Loucy (cell line): ENCODE results near the gene DCAKD.

ENCODE experiments used
- H2AFZ ChIP-seq: fragments of 200-600 bp; sonication (generic); 2 replicates; pipeline ENCODE4 v1.6.0; 2016; ENCODE audit warnings: antibody characterized with exemption, mild to moderate bottlenecking, low read length, moderate library complexity
- H3F3A ChIP-seq: fragments of 200-600 bp; 2 replicates; pipeline ENCODE4 v1.6.0; 2016; ENCODE audit warnings: antibody characterized with exemption, low read depth, mild to moderate bottlenecking
- H3K27me3 ChIP-seq: fragments of 200-600 bp; sonication (generic); 2 replicates; pipeline ENCODE4 v1.6.1; 2014; ENCODE audit warnings: low read length, mild to moderate bottlenecking; ENCODE audit not compliant: insufficient read depth, poor library complexity, severe bottlenecking
- H3K36me3 ChIP-seq: fragments of 200-600 bp; sonication (generic); 2 replicates; pipeline ENCODE4 v1.6.1; 2016; ENCODE audit warnings: low read length; ENCODE audit not compliant: insufficient read depth
- H3K4me1 ChIP-seq: fragments of 200-600 bp; sonication (generic); 2 replicates; pipeline ENCODE4 v1.5.1; 2014; ENCODE audit warnings: low read length, mild to moderate bottlenecking; ENCODE audit not compliant: insufficient read depth, poor library complexity, severe bottlenecking
- H3K4me2 ChIP-seq: fragments of 200-600 bp; sonication (generic); 2 replicates; pipeline ENCODE4 v1.6.0; 2014; ENCODE audit warnings: antibody characterized with exemption, low read length, low read depth, mild to moderate bottlenecking; ENCODE audit not compliant: poor library complexity, severe bottlenecking
- H3K4me3 ChIP-seq: fragments of 200-600 bp; sonication (generic); 2 replicates; pipeline ENCODE4 v1.5.1; 2014; ENCODE audit warnings: low read length, mild to moderate bottlenecking, mixed read lengths; ENCODE audit not compliant: poor library complexity, severe bottlenecking
- H3K79me2 ChIP-seq: fragments of 200-600 bp; sonication (generic); 2 replicates; pipeline ENCODE4 v1.6.1; 2014; ENCODE audit warnings: low read length; ENCODE audit not compliant: insufficient read depth
- H3K9ac ChIP-seq: fragments of 200-600 bp; sonication (generic); 2 replicates; pipeline ENCODE4 v1.6.0; 2014; ENCODE audit warnings: mild to moderate bottlenecking, low read depth, low read length, moderate library complexity; ENCODE audit not compliant: poor library complexity, severe bottlenecking
- H3K9me2 ChIP-seq: fragments of 200-600 bp; sonication (generic); replicated peaks from 2 replicates; pipeline ENCODE4 v1.6.1; 2016; ENCODE audit warnings: low read depth, low read length, mixed read lengths
- H3K9me3 ChIP-seq: fragments of 200-600 bp; sonication (generic); 2 replicates; pipeline ENCODE4 v1.6.1; 2014; ENCODE audit warnings: mild to moderate bottlenecking, antibody characterized with exemption, low read length, low read depth; ENCODE audit not compliant: insufficient read depth
- H4K20me1 ChIP-seq: fragments of 200-600 bp; sonication (generic); 2 replicates; pipeline ENCODE4 v1.6.0; 2014; ENCODE audit warnings: antibody characterized with exemption, low read length, mild to moderate bottlenecking; ENCODE audit not compliant: insufficient read depth, poor library complexity, severe bottlenecking
- EZH2phosphoT487 ChIP-seq: fragments of 200-600 bp; IDR thresholded peaks from 2 replicates; pipeline ENCODE4 v1.6.1; 2018; ENCODE audit warnings: antibody characterized with exemption, mild to moderate bottlenecking, moderate library complexity, borderline replicate concordance
- TF ChIP-seq, protein P1 (sequence below): fragments of 200-600 bp; sonication (generic); conservative IDR thresholded peaks from 2 replicates; pipeline ENCODE4 v1.5.1; 2014; ENCODE audit warnings: mild to moderate bottlenecking, antibody characterized with exemption, low read length

The DCAKD gene

DNA sequence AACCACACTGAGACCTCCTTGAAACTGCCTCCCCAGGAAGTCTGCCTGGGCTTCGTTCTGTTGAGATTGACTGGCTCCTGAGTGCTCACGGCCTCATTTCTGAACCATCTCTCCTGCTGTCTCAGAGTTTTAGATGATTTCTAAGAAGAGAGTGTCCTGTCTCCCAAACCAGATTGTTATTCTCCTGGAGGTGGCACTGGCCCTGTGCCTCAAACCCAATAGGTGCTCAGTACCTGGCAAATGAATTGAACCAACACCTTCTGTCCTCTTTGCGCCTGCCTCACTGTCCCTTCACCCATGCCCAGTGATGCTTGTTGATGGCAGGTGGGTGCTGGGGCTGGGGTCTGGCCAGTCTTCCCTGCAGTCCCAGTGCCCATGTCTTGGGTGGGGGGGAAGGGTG lies 47.0 kb downstream of the DCAKD start:
- no peak overlapping the region for H3K9ac ChIP-seq
- H3K9me3 ChIP-seq, result peaks cover 3% of the 10 kb centered on the region
- H3K36me3 ChIP-seq, result no peaks in the 10 kb centered on the region
- H2AFZ ChIP-seq, result no peak overlapping the region
- no peak overlapping the region for H3K4me2 ChIP-seq
- H3K4me1 ChIP-seq, result no peaks in the 10 kb centered on the region
- H3K4me3 ChIP-seq, result no peak overlapping the region
- no peaks in the 10 kb centered on the region for H3F3A ChIP-seq
- no peaks in the 10 kb centered on the region for H3K27me3 ChIP-seq
- no peaks in the 10 kb centered on the region for H4K20me1 ChIP-seq
- H3K79me2 ChIP-seq, result no peaks in the 10 kb centered on the region
- TF ChIP-seq, protein P1, sequence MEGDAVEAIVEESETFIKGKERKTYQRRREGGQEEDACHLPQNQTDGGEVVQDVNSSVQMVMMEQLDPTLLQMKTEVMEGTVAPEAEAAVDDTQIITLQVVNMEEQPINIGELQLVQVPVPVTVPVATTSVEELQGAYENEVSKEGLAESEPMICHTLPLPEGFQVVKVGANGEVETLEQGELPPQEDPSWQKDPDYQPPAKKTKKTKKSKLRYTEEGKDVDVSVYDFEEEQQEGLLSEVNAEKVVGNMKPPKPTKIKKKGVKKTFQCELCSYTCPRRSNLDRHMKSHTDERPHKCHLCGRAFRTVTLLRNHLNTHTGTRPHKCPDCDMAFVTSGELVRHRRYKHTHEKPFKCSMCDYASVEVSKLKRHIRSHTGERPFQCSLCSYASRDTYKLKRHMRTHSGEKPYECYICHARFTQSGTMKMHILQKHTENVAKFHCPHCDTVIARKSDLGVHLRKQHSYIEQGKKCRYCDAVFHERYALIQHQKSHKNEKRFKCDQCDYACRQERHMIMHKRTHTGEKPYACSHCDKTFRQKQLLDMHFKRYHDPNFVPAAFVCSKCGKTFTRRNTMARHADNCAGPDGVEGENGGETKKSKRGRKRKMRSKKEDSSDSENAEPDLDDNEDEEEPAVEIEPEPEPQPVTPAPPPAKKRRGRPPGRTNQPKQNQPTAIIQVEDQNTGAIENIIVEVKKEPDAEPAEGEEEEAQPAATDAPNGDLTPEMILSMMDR, result no peak
- TF ChIP-seq EZH2phosphoT487, result no peak
- H3K9me2 ChIP-seq, result no peaks in the 10 kb centered on the region

DNA sequence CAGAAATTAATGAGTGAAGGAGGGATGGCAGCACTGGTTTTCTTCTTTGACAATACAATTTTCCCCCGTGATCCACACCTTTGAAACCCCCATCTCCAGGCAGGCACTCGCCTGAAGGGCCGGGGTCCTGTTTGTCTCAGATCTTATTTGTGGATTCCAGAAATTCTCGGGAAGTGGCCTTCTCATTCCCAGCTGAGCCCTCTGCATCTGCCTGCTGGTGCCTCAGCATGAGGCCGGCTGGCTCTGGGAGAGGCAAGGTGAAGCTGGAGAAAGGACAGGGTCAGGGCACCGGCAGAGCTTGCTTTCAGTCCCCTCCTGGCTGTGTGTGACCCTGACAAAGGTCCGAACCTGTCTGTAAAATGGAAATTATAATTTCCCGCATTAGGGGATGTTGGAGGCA lies 47.6 kb downstream of the DCAKD start:
- H3K9ac ChIP-seq, result no peak overlapping the region
- H3K79me2 ChIP-seq, result no peaks in the 10 kb centered on the region
- H3K9me3 ChIP-seq, result peaks cover 5% of the 10 kb centered on the region
- TF ChIP-seq, protein P1, result no peak
- no peak for TF ChIP-seq EZH2phosphoT487
- no peaks in the 10 kb centered on the region for H3F3A ChIP-seq
- H3K27me3 ChIP-seq, result no peaks in the 10 kb centered on the region
- no peaks in the 10 kb centered on the region for H4K20me1 ChIP-seq
- no peaks in the 10 kb centered on the region for H3K36me3 ChIP-seq
- H3K4me2 ChIP-seq, result no peak overlapping the region
- H3K4me1 ChIP-seq, result no peaks in the 10 kb centered on the region
- no peak overlapping the region for H2AFZ ChIP-seq
- no peaks in the 10 kb centered on the region for H3K9me2 ChIP-seq
- H3K4me3 ChIP-seq, result no peak overlapping the region

DNA sequence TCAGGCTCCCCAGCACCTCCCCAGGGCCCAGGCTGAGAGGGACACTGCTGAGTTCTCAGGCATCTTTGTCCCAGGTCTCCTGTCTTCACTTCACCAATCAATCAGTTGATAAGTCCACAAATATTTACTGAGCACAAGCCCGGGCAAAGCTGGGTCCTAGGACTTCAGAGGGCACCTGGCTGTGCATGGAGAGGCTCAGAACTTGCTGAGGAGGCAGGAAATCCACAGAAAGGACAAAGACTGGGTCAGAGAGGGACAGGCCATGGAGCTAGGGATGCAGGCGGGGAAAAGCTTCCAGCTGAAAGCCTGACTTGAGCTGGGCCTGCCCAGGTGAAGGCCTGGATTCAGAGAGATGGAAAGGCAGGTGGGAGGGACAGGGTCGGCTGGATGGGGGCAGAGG lies 50.1 kb downstream of the DCAKD start:
- Histone ChIP-seq H3K4me3 (no peak overlapping the region), H3K36me3 (no peaks in the 10 kb centered on the region), H3F3A (no peaks in the 10 kb centered on the region), H4K20me1 (no peaks in the 10 kb centered on the region), H3K9me2 (no peaks in the 10 kb centered on the region), H3K27me3 (no peaks in the 10 kb centered on the region), H3K9ac (no peak overlapping the region), H2AFZ (no peak overlapping the region), H3K4me1 (no peaks in the 10 kb centered on the region), H3K9me3 (peaks cover 5% of the 10 kb centered on the region), H3K79me2 (no peaks in the 10 kb centered on the region), H3K4me2 (no peak overlapping the region)
- TF ChIP-seq, protein P1, result no peak
- TF ChIP-seq EZH2phosphoT487, result no peak
